Measurements from ENCODE around the gene ATXN7L1.
"Not testable (repeated sequence)": the region's sequence is repeated elsewhere in the genome, so short reads cannot be mapped to it uniquely, and the experiment has no call there.

- not testable (repeated sequence) for TF ChIP-seq POLR2AphosphoS5 (IDR thresholded peaks at IDR 0.05); CTCF (IDR thresholded peaks at IDR 0.05); POLR2A (IDR thresholded peaks at IDR 0.05; ENCODE audit: low read depth)
Measured at GRCh38 chr7:105599080-105599479, 277.3 kb downstream of the ATXN7L1 start.

Measured in esophagus muscularis mucosa (tissue), 3 donors.